Measurements from ENCODE around the gene ARHGAP23.
A peak's percentile ranks its signal among the peaks of the same experiment; 100 is the strongest.

The ARHGAP23 gene

GRCh38 chr17:38428112-38428642 is at the start of gene ARHGAP23:
ARHGAP23 (plus strand) TSS chr17:38428464; CDS start chr17:38428486, 22 bp downstream.
- no peak for DNase-seq

- DNase-seq: no peak
These were observed 48.8 kb upstream of the ARHGAP23 start for GRCh38 chr17:38379448-38379847.

GRCh38 chr17:38395090-38395489 is 33.2 kb upstream of the ARHGAP23 start:
- no peak for DNase-seq

- DNase-seq: no peak
These were observed 31.0 kb upstream of the ARHGAP23 start for GRCh38 chr17:38397227-38397626.

GRCh38 chr17:38400286-38400685 is 28.0 kb upstream of the ARHGAP23 start:
- DNase-seq: no peak

- DNase-seq: no peak
These were observed 26.8 kb upstream of the ARHGAP23 start for GRCh38 chr17:38401459-38401858.

- no peak for DNase-seq
These were observed 25.4 kb upstream of the ARHGAP23 start for GRCh38 chr17:38402897-38403296.

- DNase-seq: peak in 1 of 2 experiments; percentile 50
These were observed 24.8 kb upstream of the ARHGAP23 start for GRCh38 chr17:38403491-38403890.

- DNase-seq: no peak
These were observed 23.9 kb upstream of the ARHGAP23 start for GRCh38 chr17:38404174-38404943.

- no peak for DNase-seq
These were observed 22.6 kb upstream of the ARHGAP23 start for GRCh38 chr17:38405654-38406053.

- DNase-seq: no peak
These were observed 18.1 kb upstream of the ARHGAP23 start for GRCh38 chr17:38410201-38410600.

- peak; percentile 85 to 86 for DNase-seq
These were observed 12.7 kb upstream of the ARHGAP23 start for GRCh38 chr17:38415250-38416194.

GRCh38 chr17:38416840-38417209 is 11.4 kb upstream of the ARHGAP23 start:
- peak in 1 of 2 experiments; percentile 17 for DNase-seq

- DNase-seq: no peak
These were observed 10.9 kb upstream of the ARHGAP23 start for GRCh38 chr17:38417210-38417951.

- DNase-seq: no peak
These were observed 10.1 kb upstream of the ARHGAP23 start for GRCh38 chr17:38418062-38418692.

- no peak for DNase-seq
These were observed 9.4 kb upstream of the ARHGAP23 start for GRCh38 chr17:38418693-38419507.

GRCh38 chr17:38419508-38419981 is 8.7 kb upstream of the ARHGAP23 start:
- no peak for DNase-seq

- no peak for DNase-seq
These were observed 7.7 kb upstream of the ARHGAP23 start for GRCh38 chr17:38420518-38420917.

- DNase-seq: no peak
These were observed 7.0 kb upstream of the ARHGAP23 start for GRCh38 chr17:38421171-38421841.
